SKM-1 treated with dmso at 0.1 percent for 144 hours (cell line): ENCODE measurements around the gene JKAMP.

Experiments
- DNase-seq: peaks from one replicate; lab custom pipeline; 2025; ENCODE audit not compliant: unreplicated experiment; lab: John Stamatoyannopoulos, UW

The JKAMP gene

GRCh38 chr14:59480166-59480565, 4.2 kb upstream of the JKAMP start:
- no peak for DNase-seq

GRCh38 chr14:59481407-59481806, 2.9 kb upstream of the JKAMP start:
- no peak for DNase-seq

DNA sequence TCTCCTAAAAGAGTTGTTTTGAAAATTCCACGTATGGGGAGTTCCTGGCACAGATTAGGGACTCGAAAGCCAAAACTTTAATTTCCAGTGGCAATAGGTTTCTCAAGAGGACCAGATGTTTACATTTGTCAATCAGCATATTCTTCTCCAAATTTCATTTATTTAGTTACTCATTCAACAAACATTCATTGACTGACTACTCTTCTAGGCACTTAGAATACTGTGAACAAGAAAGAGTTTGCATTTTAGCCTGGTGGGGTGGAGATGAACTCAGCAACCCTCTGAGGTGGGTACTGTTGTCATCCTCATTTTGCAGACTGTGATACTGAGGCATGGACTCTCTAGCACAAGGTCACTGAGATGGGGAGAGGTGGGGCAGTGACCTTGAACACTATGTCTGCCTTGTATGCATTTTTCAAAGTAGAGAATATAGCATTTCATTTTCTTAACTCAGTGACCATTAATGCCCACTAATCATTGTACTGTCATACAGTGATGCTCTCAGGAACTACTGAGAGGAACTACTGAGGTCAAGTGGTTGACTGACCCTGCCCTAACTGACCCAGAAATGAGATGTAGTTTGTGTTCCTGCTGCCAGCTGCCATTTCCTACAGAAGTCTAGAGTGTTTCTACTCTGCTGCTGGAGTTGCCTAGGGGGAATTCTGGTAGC, 2.3 kb upstream of the JKAMP start:
- no peak for DNase-seq

GRCh38 chr14:59482541-59483331, 1.6 kb upstream of the JKAMP start:
- no peak for DNase-seq

DNA sequence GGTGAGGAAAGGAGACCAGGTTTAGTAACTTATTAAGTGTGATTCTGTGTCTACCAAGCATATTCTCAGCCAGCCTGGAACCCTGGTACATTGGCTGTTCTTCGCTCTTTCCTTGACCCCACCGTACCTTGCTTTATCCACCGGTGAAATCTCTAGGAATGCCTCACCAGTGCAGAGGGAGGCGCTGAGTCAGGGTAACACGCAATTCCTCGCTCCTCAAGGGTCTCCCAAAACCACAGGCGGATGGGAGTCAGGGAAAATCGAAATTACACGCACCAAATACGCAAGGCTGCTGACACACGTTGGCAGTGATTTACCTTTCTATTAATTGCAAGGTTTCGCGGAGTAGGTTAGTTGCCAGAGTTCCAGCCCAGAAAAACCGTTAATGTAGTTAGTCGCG, 954 bp upstream of the JKAMP start:
- no peak for DNase-seq

DNA sequence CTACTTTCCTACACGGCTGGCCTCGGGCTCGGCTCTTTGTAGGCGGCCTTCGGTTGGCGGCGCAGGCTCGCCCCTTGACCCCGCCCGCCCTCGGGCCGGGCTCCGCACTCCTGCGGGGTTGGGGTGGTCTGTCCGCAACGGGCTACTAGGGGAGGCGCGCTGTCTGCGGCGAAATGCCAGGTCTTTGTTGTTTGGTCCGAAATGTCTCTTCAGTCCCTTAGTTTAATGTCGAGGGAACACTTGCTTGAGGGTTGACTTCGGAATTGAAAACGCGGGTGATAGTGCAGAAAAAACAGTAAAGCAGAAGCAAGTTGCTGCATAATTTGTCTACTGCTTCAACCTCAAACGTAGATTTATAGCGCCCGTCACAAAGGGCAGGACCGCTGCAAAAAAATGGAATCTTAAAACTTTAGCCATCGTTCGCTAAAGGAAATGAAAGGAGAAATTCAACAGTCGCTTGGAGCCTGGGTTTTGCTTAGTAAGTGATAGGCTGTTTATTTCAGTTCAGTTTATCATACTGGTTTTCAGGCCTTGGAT, 390 bp downstream of the JKAMP start:
- DNase-seq, result no peak

DNA sequence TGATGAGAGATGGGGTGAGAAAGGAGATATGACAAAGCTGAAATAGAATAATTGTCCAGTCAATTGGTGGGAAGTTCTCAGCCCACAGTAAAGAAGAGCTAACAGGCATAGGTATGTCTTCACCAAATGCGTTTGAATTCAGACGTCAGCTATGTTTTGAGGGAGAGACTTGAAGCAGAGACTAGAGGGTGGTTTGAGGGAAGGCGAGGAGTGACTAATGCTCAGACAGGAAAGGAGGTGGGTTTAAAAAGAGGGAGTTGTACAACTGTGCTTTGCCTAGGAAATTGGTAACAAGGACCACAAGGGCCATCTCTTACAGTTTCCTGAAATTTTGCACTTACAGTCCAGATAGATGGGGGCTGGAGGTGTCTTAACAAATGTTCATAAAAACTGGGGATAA, 6.4 kb downstream of the JKAMP start:
- DNase-seq, result no peak

DNA sequence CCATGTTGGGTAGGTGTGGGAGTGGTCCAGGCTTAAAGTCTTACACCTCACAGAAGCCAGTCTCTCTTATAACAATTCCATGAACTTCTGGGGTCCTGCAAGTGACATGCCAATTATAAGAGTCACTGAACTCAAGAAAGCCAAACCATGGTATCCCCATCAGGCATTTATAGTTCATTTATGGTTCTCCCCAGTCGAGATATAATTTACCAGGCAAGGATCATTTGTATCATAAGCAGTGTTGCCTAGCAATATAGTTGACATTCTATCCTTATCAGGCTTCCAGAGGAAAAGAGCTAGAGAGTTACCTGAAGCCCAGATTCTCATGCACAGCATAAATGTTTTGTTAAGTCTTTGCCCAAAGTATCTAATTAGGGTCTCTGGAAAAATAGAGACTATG, 8.1 kb downstream of the JKAMP start:
- DNase-seq, result no peak

DNA sequence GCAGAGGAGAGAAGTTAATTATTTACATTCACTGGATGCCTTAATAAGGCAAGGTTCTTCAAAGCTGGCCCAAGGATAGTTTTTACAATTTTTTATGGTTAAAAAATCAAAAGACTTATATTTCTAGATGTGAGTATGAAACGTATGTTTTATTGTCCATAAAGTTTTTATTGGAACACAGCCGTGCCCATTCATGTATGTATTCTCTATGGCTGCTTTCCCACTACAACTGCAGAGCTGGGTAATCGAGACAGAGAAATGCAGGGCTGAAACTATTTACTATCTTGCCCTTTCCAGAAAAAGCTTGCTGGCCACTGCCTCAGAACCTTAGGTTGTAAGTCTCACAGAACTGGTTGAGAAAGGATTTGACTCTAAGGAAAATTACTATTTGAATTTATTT, 16.4 kb downstream of the JKAMP start:
- DNase-seq, result no peak

GRCh38 chr14:59503256-59503655, 18.9 kb downstream of the JKAMP start:
- DNase-seq, result no peak

GRCh38 chr14:59507063-59507751, 22.9 kb downstream of the JKAMP start:
- DNase-seq, result peak; percentile 9

DNA sequence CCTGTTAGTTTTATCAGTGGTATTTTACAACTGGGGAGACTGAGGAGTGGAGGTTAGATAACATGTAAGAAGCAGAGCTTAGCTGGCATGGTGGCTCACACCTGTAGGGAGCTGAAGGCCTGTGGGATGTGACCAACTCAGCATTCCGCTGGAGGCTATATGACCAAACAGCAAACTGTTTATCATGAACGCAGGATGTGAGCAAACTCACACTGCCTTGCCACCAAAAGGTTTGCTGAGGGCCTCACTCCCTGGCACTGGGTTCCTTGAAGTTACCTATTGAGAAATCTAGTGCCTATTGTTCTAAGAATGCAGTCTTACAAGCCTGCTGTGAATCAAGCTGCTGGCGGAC, 23.4 kb downstream of the JKAMP start:
- DNase-seq, result no peak

DNA sequence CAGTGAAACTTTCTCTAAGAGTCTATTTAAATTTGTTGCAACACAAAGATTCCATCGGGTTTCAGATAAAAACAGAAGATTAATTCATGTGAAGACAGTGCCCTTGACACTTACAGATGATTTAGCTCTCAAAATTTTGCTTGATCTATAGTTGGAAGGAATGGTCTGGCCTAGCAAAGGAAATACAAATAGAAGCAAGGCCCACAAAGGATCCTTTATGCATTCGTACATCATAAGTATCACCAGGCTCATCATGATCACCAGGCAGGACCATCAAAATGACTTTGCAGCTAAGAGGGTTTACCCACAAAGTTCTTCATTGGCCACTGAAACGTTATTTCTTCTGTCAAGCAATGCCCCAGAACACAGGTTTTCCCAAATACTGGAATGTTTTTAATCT, 24.8 kb downstream of the JKAMP start:
- no peak for DNase-seq

DNA sequence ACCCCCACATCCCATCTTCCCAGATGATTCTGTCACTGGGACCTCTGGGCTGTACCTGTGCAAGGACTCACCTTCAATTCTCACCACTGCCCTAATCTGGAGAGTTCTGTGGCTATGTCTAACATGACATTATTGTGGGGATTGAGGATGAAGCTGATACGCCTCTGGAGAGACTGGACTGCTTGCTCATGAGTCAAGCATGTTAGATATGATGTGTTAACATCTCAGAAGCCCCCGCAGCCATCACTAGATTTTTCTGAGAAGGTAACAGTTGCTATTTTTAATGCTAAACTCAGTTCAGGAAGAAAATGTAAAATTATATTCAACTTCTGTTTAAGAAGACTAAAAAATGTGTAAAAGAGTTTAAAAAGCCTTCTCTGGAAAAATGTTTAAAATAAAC, 25.7 kb downstream of the JKAMP start:
- no peak for DNase-seq

- no peak for DNase-seq
Measured at GRCh38 chr14:59510966-59511365, 26.6 kb downstream of the JKAMP start.

- no peak for DNase-seq
Measured at GRCh38 chr14:59511916-59512575, 27.7 kb downstream of the JKAMP start.

- no peak for DNase-seq
Measured at GRCh38 chr14:59520224-59520623, 35.9 kb downstream of the JKAMP start.

DNA sequence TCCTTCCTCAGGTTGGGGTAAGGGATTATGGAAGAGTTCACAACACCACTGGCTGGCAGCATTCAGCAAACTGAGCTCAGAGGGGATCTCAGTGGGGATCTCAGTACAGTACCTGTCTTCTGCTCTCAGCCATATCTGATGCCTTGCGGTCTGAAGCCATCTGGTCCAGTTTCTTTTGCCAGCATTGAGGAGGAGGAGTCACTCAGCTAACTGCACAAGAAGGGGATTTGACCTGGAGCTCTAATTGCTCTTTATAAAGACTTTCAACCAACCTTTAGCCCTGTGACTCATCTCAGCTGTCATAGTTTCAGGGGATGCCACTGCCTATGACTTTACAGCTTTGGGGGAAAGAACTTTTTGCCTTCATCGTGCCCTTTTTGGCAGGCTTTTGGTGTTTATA, 44.9 kb downstream of the JKAMP start:
- DNase-seq, result no peak

- DNase-seq, result no peak
Measured at GRCh38 chr14:59530349-59530748, 46.0 kb downstream of the JKAMP start.

DNA sequence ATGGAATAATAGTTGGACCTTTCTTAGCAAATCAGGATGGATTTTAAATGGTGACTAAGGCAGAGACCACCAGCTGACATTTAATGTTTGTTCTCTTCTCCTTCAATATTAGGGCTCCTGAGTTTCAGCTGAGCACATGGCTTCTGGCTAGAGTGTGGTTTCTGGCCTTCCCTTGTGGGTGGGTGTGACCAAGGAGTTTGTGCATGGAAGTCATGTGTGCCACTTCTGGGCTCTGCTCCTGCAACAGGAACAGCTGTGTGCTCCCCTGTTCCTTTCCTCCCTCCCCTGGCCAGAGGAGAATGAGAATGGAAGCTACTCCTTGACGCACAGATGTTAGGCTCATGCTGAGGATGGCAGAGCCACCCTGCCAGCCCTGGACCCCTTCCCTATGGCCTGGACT, 48.1 kb downstream of the JKAMP start:
- no peak for DNase-seq

- DNase-seq, result no peak
Measured at GRCh38 chr14:59534361-59534987, 50.2 kb downstream of the JKAMP start.
